PC-9 (cell line): ENCODE data around the gene ADAP1.

Source experiments
- EZH2 ChIP-seq: fragments of 200-600 bp; sonication (generic); IDR thresholded peaks from 2 replicates; pipeline ENCODE4 v1.8.0; 2017; ENCODE audit warnings: antibody characterized with exemption, low read depth
- TF ChIP-seq, protein P1 (sequence below): fragments of 200-600 bp; sonication (generic); conservative IDR thresholded peaks from 2 replicates; pipeline ENCODE4 v1.6.1; 2017; ENCODE audit warnings: mixed run types, antibody characterized with exemption, mild to moderate bottlenecking, moderate library complexity

DNA sequence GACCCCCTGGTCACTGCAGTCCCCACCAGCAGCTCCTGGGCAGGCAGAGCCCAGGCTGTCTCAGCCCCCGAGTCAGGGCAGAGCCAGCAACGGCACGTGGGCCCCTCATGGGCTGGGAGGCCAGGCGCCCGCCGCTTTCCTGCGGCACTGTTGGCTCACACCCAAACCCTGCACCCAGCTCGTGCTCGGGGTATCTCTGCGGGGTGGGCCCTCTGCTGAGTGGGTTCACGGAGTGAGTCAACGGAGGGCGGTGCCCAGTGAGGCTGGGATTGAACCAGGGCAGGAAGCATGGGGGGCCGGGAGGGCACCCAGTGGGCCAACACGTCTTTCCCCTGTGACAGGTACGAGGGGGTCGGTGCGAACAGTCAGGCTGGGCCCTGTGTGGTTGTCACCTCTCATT is 28.9 kb downstream of the ADAP1 start:
- TF ChIP-seq EZH2 = no peak
- TF ChIP-seq, protein P1, sequence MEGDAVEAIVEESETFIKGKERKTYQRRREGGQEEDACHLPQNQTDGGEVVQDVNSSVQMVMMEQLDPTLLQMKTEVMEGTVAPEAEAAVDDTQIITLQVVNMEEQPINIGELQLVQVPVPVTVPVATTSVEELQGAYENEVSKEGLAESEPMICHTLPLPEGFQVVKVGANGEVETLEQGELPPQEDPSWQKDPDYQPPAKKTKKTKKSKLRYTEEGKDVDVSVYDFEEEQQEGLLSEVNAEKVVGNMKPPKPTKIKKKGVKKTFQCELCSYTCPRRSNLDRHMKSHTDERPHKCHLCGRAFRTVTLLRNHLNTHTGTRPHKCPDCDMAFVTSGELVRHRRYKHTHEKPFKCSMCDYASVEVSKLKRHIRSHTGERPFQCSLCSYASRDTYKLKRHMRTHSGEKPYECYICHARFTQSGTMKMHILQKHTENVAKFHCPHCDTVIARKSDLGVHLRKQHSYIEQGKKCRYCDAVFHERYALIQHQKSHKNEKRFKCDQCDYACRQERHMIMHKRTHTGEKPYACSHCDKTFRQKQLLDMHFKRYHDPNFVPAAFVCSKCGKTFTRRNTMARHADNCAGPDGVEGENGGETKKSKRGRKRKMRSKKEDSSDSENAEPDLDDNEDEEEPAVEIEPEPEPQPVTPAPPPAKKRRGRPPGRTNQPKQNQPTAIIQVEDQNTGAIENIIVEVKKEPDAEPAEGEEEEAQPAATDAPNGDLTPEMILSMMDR = no peak
